ENCODE data around the gene OR6K6. TPM values are rescaled to one million over a fixed set of nuclear protein-coding genes. Genes with fewer than 3 reads are reported as not detected.

OR6K6 gene
- total RNA-seq, 2 experiments from 2014 or later = not detected

DNA sequence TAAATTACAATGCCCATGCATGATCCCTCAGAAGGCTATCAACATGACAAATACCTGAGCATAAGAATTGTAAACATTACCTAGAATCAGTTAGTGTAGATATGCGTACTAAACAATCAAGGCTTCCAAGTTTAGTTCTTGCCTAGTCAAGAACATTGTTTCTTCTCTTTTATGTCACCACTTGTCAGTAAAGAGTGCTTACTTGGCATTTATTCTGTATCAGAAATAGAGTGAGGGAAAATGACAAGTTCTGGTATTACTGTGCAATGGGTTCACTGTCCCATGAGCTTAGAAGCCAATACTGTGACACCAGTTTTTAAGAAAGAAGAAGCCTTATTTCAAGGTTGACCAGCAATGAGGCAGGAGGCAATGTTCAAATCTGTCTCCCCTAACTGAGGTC lies 49.2 kb downstream of the OR6K6 start:
- H3K36me3 Mint-ChIP-seq (ENCODE audit: low read depth) = no peaks in the 10 kb centered on the region
- POLR2A ChIA-PET = no interaction called here
- DNase-seq = no peak
- CTCF ChIA-PET = no interaction called here
- H3K4me1 Mint-ChIP-seq = peaks cover 11% of the 10 kb centered on the region
- no peak for ATAC-seq
- H3K4me3 Mint-ChIP-seq = no peak overlapping the region
- peaks cover 26% of the 10 kb centered on the region for H3K27me3 Mint-ChIP-seq
- intact Hi-C loops (cut with DNase I, micrococcal nuclease) = no loop called here
- H3K9me3 Mint-ChIP-seq (ENCODE audit: low read depth) = no peaks in the 10 kb centered on the region
- H3K27ac Mint-ChIP-seq = no peak overlapping the region

Other genes starting within 250 kb of the OR6K6 start
- gene OR6Y1, start 200.3 kb upstream of the OR6K6 start, total RNA-seq = not detected
- not detected for gene OR6P1, start 184.1 kb upstream of the OR6K6 start, total RNA-seq
- gene OR10X1, start 174.8 kb upstream of the OR6K6 start, total RNA-seq = not detected
- not detected for gene OR10Z1, start 149.5 kb upstream of the OR6K6 start, total RNA-seq
- gene SPTA1, start 68.0 kb upstream of the OR6K6 start, total RNA-seq = not detected
- gene OR6K2, start 54.1 kb upstream of the OR6K6 start, total RNA-seq = not detected
- not detected for gene OR6K3, start 34.0 kb upstream of the OR6K6 start, total RNA-seq
- gene OR6N1, start 17.5 kb downstream of the OR6K6 start, total RNA-seq = not detected
- not detected for gene OR6N2, start 26.5 kb downstream of the OR6K6 start, total RNA-seq
- gene MNDA, start 76.6 kb downstream of the OR6K6 start, total RNA-seq = not detected
- gene PYHIN1, start 176.8 kb downstream of the OR6K6 start, total RNA-seq = 1 to 10 TPM; 5.6 to 6.8 TPM

All from activated CD4-positive, alpha-beta T cell treated with anti-CD3 and anti-CD28 coated beads for 36 hours (primary cell).